Suprapubic skin (tissue), 4 donors: ENCODE measurements around the gene CFAP410.

Experiments used
- EP300 ChIP-seq: sonication (generic); formaldehyde crosslinking; IDR thresholded peaks from one replicate; pipeline ENCODE4 v1.6.1; 2017; ENCODE audit warnings: antibody characterized with exemption
- POLR2A ChIP-seq, 2 donors: fragments of 450-650 bp; IDR thresholded peaks; one replicate each; pipeline ENCODE4 v1.6.1; 2017; ENCODE audit warnings: antibody characterized with exemption in 2 of 2, mild to moderate bottlenecking in 2 of 2, moderate library complexity in 2 of 2
- POLR2AphosphoS5 ChIP-seq, 3 donors: sonication (generic); formaldehyde crosslinking; IDR thresholded peaks; one replicate each; pipeline ENCODE4 v1.6.1; 2017; ENCODE audit warnings: antibody characterized with exemption in 3 of 3
- TF ChIP-seq, protein P1 (sequence below), 2 donors: fragments of 200-600 bp in 1 of 2; fragments of 450-650 bp in 1 of 2; sonication (generic) in 1 of 2; IDR thresholded peaks; one replicate each; pipeline ENCODE4 v1.5.1; 2016 to 2019; ENCODE audit warnings: antibody characterized with exemption in 2 of 2, mild to moderate bottlenecking in 1 of 2, moderate library complexity in 1 of 2

DNA sequence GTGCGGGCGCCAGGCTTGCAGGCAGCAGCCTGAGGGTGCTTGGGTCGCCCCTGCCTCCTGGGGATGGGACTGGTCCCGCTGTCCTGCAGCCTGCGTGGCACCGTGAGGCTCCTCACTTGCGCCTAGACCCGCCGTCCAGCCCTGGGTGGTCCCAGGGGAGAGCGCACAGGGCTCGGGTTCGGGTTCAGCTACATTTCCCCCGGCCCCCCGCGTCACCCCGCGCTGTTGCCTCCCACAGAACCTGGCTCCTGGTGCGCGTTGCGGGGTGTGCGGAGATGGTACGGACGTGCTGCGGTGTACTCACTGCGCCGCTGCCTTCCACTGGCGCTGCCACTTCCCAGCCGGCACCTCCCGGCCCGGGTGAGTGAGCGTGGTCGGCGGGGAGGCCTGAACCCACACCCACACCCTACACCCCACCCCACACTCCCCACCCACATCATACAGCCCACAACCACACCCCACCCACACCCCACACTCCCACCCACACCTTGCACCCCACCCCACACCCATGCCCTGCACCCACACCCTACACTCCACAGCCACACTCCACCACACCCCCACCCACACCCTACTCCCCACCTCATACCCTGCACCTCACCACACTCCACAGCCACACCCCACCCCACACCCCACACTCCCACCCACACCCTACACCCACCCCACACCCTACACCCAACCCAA lies 45.5 kb downstream of the CFAP410 start:
- TF ChIP-seq, protein P1, sequence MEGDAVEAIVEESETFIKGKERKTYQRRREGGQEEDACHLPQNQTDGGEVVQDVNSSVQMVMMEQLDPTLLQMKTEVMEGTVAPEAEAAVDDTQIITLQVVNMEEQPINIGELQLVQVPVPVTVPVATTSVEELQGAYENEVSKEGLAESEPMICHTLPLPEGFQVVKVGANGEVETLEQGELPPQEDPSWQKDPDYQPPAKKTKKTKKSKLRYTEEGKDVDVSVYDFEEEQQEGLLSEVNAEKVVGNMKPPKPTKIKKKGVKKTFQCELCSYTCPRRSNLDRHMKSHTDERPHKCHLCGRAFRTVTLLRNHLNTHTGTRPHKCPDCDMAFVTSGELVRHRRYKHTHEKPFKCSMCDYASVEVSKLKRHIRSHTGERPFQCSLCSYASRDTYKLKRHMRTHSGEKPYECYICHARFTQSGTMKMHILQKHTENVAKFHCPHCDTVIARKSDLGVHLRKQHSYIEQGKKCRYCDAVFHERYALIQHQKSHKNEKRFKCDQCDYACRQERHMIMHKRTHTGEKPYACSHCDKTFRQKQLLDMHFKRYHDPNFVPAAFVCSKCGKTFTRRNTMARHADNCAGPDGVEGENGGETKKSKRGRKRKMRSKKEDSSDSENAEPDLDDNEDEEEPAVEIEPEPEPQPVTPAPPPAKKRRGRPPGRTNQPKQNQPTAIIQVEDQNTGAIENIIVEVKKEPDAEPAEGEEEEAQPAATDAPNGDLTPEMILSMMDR (IDR thresholded peaks at IDR 0.05) = no peak
- no peak for TF ChIP-seq POLR2AphosphoS5 (IDR thresholded peaks at IDR 0.05)
- no peak for TF ChIP-seq EP300
- no peak for TF ChIP-seq POLR2A (IDR thresholded peaks at IDR 0.05)
